ENCODE data around the gene SETD6.
"Not testable (repeated sequence)": the region's sequence is repeated elsewhere in the genome, so short reads cannot be mapped to it uniquely, and the experiment has no call there.

SETD6 gene

GRCh38 chr16:58548378-58548777, 33.1 kb downstream of the SETD6 start:
- no peak for DNase-seq

GRCh38 chr16:58551496-58551895, 36.2 kb downstream of the SETD6 start:
- no peak for DNase-seq

- DNase-seq: no peak
These were observed 41.4 kb downstream of the SETD6 start for GRCh38 chr16:58556678-58557077.

GRCh38 chr16:58563235-58563634, 47.9 kb downstream of the SETD6 start:
- no peak for DNase-seq

GRCh38 chr16:58563775-58564174, 48.5 kb downstream of the SETD6 start:
- DNase-seq: no peak

- DNase-seq: not testable (repeated sequence)
These were observed 50.4 kb downstream of the SETD6 start for GRCh38 chr16:58565697-58566096.
